H1 (cell line): Measurements from ENCODE around the gene NECTIN1. TPM values are rescaled to one million over a fixed set of nuclear protein-coding genes. Genes with fewer than 3 reads are reported as not detected.

Experiments
- EP300 ChIP-seq, 2 experiments: IDR thresholded peaks; 1 replicate in 1 of 2; 2 replicates in 1 of 2; pipeline ENCODE4 v1.6.1; 2011 to 2012; ENCODE audit warnings: low read depth in 2 of 2, low read length in 2 of 2, mild to moderate bottlenecking in 2 of 2, borderline replicate concordance in 1 of 2, inconsistent platforms in 1 of 2, moderate library complexity in 1 of 2
- FOSL1 ChIP-seq: IDR thresholded peaks from 2 replicates; pipeline ENCODE4 v1.6.1; 2011; ENCODE audit warnings: mild to moderate bottlenecking, low read depth, low read length, moderate library complexity; ENCODE audit not compliant: insufficient read depth
- HDAC2 ChIP-seq, 2 experiments: fragments of 300-600 bp in 1 of 2; sonication (generic) in 1 of 2; IDR thresholded peaks; 2 replicates each; pipeline ENCODE4 v1.6.1; 2011 to 2012; ENCODE audit warnings: low read depth in 2 of 2, low read length in 2 of 2, mild to moderate bottlenecking in 2 of 2, moderate library complexity in 2 of 2, borderline replicate concordance in 1 of 2, inconsistent platforms in 1 of 2
- POU5F1 ChIP-seq: IDR thresholded peaks from 2 replicates; pipeline ENCODE4 v1.6.1; 2011; ENCODE audit warnings: low read depth, mild to moderate bottlenecking, low read length, moderate library complexity
- RAD21 ChIP-seq, 2 experiments: IDR thresholded peaks in 1 of 2; conservative IDR thresholded peaks in 1 of 2; 2 replicates each; pipeline ENCODE4 v1.6.1; 2011; ENCODE audit warnings: low read depth in 2 of 2, low read length in 2 of 2, improper control_type of control experiment in 1 of 2, inconsistent platforms in 1 of 2, mild to moderate bottlenecking in 1 of 2, moderate library complexity in 1 of 2
- RNF2 ChIP-seq: fragments of 200-900, 300-1000 bp; sonication (generic); IDR thresholded peaks from 2 replicates; pipeline ENCODE4 v1.7.1; 2016; ENCODE audit warnings: borderline replicate concordance, low read depth, mild to moderate bottlenecking, antibody characterized with exemption, low read length; ENCODE audit not compliant: poor library complexity, severe bottlenecking; ENCODE audit errors: missing control alignments
- SIRT6 ChIP-seq: IDR thresholded peaks from one replicate; pipeline ENCODE4 v1.7.1; 2012; ENCODE audit warnings: low read length, inconsistent platforms
- SP4 ChIP-seq: IDR thresholded peaks from 2 replicates; pipeline ENCODE4 v1.6.1; 2012; ENCODE audit warnings: low read length, inconsistent platforms
- ZNF274 ChIP-seq: IDR thresholded peaks from 2 replicates; pipeline ENCODE4 v1.7.0; 2012; ENCODE audit warnings: low read length, borderline replicate concordance; ENCODE audit errors: extremely low read depth
- polyA plus RNA-seq, 7 experiments: library from polyadenylated mRNA; depleted of rRNA in 3 of 7; stranded (reverse) in 5 of 7; unstranded in 2 of 7; fragments of >200 nt in 5 of 7; fragments of 200-250 nt in 2 of 7; gene quantifications; 1 replicate in 5 of 7; 2 replicates in 1 of 7; 4 replicates in 1 of 7; pipeline versions ENCODE4 v1.2.1 to v1.2.3, GENCODE V29; 2011 to 2013; ENCODE audit warnings: missing spikeins in 2 of 7, mixed read lengths in 2 of 7
- total RNA-seq: library from RNA; stranded (reverse); fragmentation: NEBNext Ultra II Directional; extraction: Animal tissue kit (Norgen Biotek cat#: 25700); gene quantifications from 2 replicates; pipeline ENCODE4 v1.2.1, GENCODE V29; 2021

The NECTIN1 gene
- total and polyA plus RNA-seq, 2 of the 8 experiments (the other 6 are each of a cell fraction or from before 2014, with no cell fraction given): 43.2 to 97.7 TPM

DNA sequence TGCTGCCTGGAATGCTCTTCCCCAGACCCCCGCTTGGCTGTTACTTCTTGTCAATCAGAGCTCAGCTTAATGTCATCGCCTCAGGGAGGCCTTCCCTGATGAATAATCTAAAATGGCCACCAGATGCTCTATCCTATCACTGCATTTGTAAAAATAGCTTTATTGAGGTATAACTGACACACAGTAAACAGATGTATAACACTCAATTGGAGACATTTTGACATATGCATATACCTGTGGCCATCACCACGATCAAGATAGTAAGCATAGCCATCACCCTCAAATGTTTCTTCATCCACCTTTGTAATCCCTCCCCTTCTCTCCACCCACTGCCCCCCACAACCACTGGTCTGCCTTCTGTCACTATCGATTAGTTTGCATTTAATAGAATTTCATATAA lies 36.6 kb upstream of the NECTIN1 start (continued):
- TF ChIP-seq RAD21 (IDR thresholded peaks at IDR 0.05 in 1 of 2, conservative IDR thresholded peaks at IDR 0.05 in 1 of 2; ENCODE audit: low read depth in 2 of 2, low read length in 2 of 2) (no peak), POU5F1 (no peak), ZNF274 (no peak), SIRT6 (no peak), EP300 (IDR thresholded peaks at IDR 0.05; ENCODE audit: borderline replicate concordance in 1 of 2, low read depth in 2 of 2, low read length in 2 of 2) (no peak), FOSL1 (no peak), RNF2 (no peak), SP4 (no peak), HDAC2 (IDR thresholded peaks at IDR 0.05; ENCODE audit: borderline replicate concordance in 1 of 2, low read depth in 2 of 2, low read length in 2 of 2) (no peak)
